Body of pancreas (tissue), 4 donors: ENCODE measurements around the gene ESPL1.

Experiments
- POLR2A ChIP-seq, 3 donors: fragments of 450-650 bp; IDR thresholded peaks; one replicate each; pipeline ENCODE4 v1.6.1; 2016; ENCODE audit warnings: antibody characterized with exemption in 3 of 3, mild to moderate bottlenecking in 2 of 3
- TF ChIP-seq, protein P1 (sequence below), 7 experiments: fragments of 450-650 bp in 4 of 7; fragments of 200-600 bp in 3 of 7; sonication (generic) in 3 of 7; IDR thresholded peaks; one replicate each; pipeline ENCODE4 v1.5.1; 2016 to 2019; ENCODE audit warnings: antibody characterized with exemption in 7 of 7

DNA sequence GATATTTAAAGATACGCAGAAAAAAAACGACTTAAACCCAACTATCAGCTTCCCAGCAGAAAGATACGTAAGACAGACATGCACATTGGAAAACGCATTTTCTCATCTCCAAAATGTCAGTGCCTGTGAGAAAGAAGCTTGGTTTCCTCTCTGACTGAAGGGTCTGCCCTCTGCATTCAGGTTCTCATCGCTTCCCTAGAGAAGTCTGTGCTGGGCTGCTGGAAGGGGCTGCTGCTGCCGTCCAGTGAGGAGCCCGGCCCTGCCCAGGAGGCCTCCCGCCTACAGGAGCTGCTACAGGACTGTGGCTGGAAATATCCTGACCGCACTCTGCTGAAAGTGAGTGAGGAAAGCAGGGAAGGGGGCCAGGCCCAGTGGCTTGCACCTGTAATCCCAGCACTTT, 22.6 kb downstream of the ESPL1 start:
- TF ChIP-seq, protein P1, sequence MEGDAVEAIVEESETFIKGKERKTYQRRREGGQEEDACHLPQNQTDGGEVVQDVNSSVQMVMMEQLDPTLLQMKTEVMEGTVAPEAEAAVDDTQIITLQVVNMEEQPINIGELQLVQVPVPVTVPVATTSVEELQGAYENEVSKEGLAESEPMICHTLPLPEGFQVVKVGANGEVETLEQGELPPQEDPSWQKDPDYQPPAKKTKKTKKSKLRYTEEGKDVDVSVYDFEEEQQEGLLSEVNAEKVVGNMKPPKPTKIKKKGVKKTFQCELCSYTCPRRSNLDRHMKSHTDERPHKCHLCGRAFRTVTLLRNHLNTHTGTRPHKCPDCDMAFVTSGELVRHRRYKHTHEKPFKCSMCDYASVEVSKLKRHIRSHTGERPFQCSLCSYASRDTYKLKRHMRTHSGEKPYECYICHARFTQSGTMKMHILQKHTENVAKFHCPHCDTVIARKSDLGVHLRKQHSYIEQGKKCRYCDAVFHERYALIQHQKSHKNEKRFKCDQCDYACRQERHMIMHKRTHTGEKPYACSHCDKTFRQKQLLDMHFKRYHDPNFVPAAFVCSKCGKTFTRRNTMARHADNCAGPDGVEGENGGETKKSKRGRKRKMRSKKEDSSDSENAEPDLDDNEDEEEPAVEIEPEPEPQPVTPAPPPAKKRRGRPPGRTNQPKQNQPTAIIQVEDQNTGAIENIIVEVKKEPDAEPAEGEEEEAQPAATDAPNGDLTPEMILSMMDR (IDR thresholded peaks at IDR 0.05), result no peak
- no peak for TF ChIP-seq POLR2A (IDR thresholded peaks at IDR 0.05)
